GM18870 (cell line): ENCODE data around the gene HACL1.
"Not testable (repeated sequence)": the region's sequence is repeated elsewhere in the genome, so short reads cannot be mapped to it uniquely, and the experiment has no call there.

Experiments
- ATAC-seq: cut with Tn5 transposase; IDR thresholded peaks from one replicate; pipeline ENCODE4 v1.9.1; 2021; ENCODE audit warnings: moderate library complexity; ENCODE audit not compliant: unreplicated experiment

The HACL1 gene

GRCh38 chr3:15630646-15631350, 29.4 kb upstream of the HACL1 start:
- peak; percentile 38 for ATAC-seq

GRCh38 chr3:15629860-15630597, 28.7 kb upstream of the HACL1 start:
- ATAC-seq: peak; percentile 96

DNA sequence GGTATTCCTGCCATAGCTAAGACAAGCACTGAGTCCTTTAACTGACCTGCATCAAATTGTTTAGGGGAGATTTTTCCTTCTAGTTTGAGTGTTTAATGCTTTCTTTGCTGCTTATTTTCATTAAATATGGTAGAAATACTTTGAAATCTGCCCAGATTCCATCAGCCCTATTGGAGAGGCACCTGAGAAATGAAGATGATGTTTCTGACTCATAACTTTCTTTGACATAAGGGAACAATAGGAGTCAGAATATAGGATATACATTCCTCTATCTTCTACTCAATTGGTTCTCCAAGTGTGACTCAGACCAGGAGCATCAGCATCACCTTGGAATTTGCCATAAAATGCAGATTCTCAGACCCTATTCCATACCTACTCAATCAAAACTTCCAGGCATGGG, 27.6 kb upstream of the HACL1 start:
- no peak for ATAC-seq

DNA sequence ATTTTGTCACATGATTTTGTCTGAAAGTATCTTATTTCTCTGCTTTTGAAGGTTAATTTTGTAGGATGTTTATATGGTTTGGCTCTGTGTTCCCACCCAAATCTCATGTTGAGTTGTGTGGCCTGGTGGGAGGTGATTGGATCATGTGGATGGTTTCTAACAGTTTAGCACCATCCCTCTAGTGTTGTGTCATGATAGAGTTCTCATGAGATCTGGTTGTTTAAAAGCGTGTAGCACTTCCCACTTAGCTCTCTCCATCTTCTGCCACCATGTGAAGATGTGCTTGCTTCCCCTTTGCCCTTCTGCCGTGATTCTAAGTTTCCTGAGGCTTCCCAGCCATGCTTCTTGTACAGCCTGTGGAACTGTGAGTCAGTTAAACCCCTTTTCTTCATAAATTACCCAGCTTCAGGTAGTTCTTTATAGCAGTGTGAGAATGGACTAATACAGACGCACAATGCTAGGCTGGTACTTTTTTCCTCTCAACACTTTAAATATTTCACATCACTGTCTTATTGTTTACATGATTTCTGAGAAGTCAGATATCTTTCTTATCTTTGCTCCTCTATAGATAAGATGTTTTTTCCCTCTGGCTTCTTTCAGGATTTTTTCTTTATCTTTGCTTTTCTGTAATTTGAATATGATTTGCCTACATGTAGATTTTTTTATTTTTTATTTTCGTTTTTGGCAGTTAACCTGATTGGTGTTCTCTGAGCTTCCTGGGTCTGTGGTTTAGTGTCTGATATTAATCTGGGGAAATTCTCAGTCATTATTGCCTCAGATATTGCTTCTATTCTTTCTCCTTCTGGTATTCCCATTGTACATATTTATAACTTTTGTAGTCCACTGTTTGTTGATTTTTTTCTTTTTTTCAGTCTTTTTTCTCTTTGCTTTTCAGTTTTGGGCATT, 22.4 kb upstream of the HACL1 start:
- no peak for ATAC-seq

- not testable (repeated sequence) for ATAC-seq
These were observed 18.5 kb upstream of the HACL1 start for GRCh38 chr3:15619659-15620464.

DNA sequence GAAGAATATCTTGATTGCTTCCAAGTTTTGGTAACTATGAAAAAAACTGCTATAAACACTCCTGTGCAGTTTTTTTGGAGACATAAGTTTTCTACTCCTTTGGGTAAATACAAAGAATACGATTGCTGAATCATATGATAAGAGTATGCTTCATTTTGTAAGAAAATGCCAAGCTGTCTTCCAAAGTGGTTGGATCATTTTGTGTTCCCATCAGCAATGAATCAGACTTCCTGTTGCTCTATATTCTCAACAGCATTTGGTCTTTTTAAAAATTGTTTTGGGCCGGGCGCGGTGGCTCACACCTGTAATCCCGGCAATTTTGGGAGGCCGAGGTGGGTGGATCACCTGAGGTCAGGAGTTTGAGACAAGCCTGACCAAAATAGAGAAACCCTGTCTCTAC, 14.7 kb upstream of the HACL1 start:
- no peak for ATAC-seq

- no peak for ATAC-seq
These were observed 13.6 kb upstream of the HACL1 start for GRCh38 chr3:15614958-15615357.

DNA sequence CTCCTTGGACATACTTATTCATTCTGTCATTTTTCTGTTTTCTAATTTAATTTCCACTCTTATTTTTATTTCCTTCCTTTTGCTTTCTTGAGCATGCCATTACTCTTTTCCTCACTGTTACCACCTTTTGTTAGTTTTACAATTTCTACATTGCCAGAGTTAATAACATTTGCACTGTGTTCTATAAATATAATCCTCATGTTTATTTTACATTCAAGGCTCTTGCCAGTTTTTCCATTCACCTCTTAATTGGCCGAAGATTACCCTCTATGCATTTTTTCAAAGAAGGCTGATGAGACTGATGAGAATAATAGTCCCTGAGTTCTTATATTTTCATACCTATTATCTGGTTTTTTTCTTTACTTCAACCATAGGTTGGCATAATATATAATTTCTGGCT, 10.6 kb upstream of the HACL1 start:
- ATAC-seq: no peak

DNA sequence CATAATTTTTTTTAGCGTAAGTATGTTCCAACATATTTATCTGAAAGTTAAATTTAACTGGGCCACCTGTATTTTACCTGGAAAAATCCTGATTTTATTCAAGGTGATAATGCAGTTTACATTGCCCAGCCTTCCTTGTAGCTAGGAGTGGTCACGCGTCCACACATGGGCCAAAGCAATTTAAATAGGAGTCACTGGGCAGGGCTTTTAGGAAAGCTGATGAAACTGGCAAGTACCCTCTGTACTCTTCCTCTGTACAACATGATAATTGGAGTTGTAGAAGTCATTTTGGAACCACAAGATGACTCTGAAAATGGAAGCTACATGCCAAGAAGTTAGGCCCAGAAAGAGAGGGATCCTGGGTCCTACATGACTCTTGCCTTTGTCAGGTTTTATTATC, 9.6 kb upstream of the HACL1 start:
- ATAC-seq: no peak

- ATAC-seq: no peak
These were observed 8.9 kb upstream of the HACL1 start for GRCh38 chr3:15610082-15610759.

DNA sequence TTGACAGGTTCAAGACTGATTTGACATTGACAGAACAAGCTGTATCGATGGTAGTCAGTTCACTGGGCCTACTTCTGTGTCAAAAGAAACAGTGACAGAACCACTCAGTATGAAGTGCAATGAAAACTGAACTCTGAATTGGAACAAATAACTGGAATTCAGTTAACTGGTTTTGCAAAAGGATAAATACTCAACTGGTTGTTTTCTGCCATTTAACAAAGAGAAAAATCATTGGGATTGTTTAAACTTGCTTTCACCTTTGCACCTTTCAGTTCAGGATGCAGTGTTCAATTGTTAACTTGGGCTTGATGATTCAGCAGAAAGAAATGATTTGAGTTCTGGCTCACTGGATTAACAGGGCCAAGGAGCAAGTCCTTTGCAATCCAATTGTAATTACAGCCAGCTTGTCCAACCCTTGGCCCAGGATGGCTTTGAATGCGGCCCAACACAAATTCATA, 5.1 kb upstream of the HACL1 start:
- ATAC-seq: no peak

GRCh38 chr3:15604584-15604983, 3.2 kb upstream of the HACL1 start:
- not testable (repeated sequence) for ATAC-seq

GRCh38 chr3:15602816-15603215, 1.4 kb upstream of the HACL1 start:
- ATAC-seq: not testable (repeated sequence)

DNA sequence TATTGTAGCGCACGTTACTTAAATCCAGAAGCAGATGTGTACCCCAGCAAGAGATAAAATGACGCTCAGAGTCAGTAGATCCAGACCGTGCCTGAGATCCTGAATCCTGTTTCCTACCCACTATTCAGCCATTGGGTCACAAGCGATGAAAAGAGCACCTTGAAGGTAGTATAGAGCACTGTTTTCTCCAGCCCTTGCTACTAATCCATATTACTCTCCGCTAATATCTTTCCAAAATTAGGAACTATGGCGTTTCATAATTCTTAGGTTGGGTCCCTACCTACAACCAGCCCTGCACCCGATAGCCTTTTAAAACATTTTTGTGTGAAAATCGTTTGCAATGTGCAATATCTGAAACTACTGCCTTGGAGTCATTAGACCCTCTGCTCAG, 772 bp upstream of the HACL1 start:
- ATAC-seq: peak; percentile 21

GRCh38 chr3:15601046-15601398, 347 bp downstream of the HACL1 start:
- ATAC-seq: peak; percentile 7

DNA sequence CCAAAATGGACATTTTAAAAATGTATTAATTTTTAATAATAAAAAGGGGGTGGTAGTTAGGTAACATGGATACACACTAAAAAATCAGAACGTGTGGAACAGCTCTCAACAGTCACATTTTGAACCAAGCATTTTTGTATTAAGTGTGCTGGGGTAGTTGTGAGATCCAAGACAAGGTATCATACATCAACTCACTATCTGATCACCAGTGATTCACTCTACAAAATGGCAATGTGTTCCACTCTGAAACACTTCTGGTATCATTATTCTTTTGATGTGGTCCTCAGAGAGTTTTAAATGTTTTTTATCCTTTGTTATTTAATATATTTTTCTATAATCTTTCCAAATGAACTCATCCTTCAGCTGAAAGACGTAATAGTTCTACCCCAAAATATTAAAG, 5.4 kb downstream of the HACL1 start:
- no peak for ATAC-seq

DNA sequence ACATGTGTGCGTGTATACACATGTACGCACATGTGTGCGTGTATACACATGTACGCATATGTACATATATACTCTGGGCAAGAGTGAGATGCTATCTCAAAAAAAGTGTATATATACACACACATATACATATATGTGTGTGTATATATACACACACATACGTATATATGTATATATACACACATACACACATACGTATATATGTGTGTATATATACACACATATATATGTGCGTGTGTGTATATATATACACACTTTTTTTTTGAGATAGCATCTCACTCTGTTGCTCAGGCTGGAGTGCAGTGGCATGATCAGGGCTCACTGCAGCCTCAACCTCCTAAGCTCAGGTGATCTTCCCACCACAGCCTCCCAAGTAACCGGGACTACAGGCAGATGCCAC, 8.4 kb downstream of the HACL1 start:
- no peak for ATAC-seq

DNA sequence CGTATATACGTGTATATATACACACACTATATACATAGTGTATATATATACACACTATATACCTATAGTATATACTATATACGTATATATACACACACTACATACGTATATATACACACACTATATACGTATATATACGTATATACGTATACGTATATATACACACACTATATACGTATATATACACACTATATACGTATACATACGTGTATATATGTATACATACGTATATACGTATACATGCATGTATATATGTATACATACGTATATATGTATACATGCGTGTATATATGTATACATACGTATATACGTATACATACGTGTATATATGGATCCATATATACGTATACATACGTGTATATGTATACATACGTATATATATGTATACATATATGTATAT, 9.4 kb downstream of the HACL1 start:
- no peak for ATAC-seq

- ATAC-seq: no peak
These were observed 10.1 kb downstream of the HACL1 start for GRCh38 chr3:15591242-15591641.
